Mesenchymal stem cell (in vitro differentiated cells and primary cell): Measurements from ENCODE around the gene FAM169A.
A peak's percentile ranks its signal among the peaks of the same experiment; 100 is the strongest.

ENCODE experiments used
- DNase-seq: peaks from one replicate; pipeline ENCODE4 v3.0.0-alpha.2; 2013
- H2AFZ ChIP-seq: one replicate; pipeline ENCODE4 v1.6.1; 2013; ENCODE audit warnings: low read depth, mild to moderate bottlenecking, control low read depth, inconsistent platforms, low read length, moderate library complexity
- H2AK5ac ChIP-seq: 2 replicates; pipeline ENCODE4 v1.6.1; 2013; ENCODE audit warnings: low read length, moderate library complexity, mild to moderate bottlenecking, inconsistent platforms; ENCODE audit not compliant: severe bottlenecking
- H2BK120ac ChIP-seq: one replicate; pipeline ENCODE4 v1.6.1; 2013; ENCODE audit warnings: low read depth, mild to moderate bottlenecking, inconsistent platforms, low read length, moderate library complexity
- H2BK12ac ChIP-seq, 2 experiments: one replicate each; pipeline ENCODE4 v1.6.1; 2013; ENCODE audit warnings: inconsistent platforms in 2 of 2, low read length in 2 of 2, mild to moderate bottlenecking in 2 of 2, moderate library complexity in 2 of 2, control low read depth in 1 of 2
- H2BK15ac ChIP-seq: one replicate; pipeline ENCODE4 v1.6.1; 2013; ENCODE audit warnings: mild to moderate bottlenecking, low read depth, inconsistent platforms; ENCODE audit not compliant: poor library complexity, severe bottlenecking
- H2BK5ac ChIP-seq: 2 replicates; pipeline ENCODE4 v1.6.1; 2013; ENCODE audit warnings: low read depth, mild to moderate bottlenecking, low read length, control low read depth, inconsistent platforms; ENCODE audit not compliant: poor library complexity, severe bottlenecking
- H3K14ac ChIP-seq, 2 experiments: one replicate each; pipeline ENCODE4 v1.6.1; 2013; ENCODE audit warnings: inconsistent platforms in 2 of 2, low read length in 2 of 2, control low read depth in 1 of 2, mild to moderate bottlenecking in 1 of 2, moderate library complexity in 1 of 2
- H3K18ac ChIP-seq, 2 experiments: one replicate each; pipeline ENCODE4 v1.6.1; 2013; ENCODE audit warnings: inconsistent platforms in 2 of 2, low read length in 2 of 2, control low read depth in 1 of 2, low read depth in 1 of 2, mild to moderate bottlenecking in 1 of 2
- H3K23ac ChIP-seq, 2 experiments: one replicate each; pipeline ENCODE4 v1.6.1; 2013; ENCODE audit warnings: inconsistent platforms in 2 of 2, low read length in 2 of 2, mild to moderate bottlenecking in 2 of 2, moderate library complexity in 2 of 2, control low read depth in 1 of 2
- H3K27ac ChIP-seq: 2 replicates; pipeline ENCODE4 v1.5.1; 2013; ENCODE audit warnings: mild to moderate bottlenecking, moderate library complexity, low read length, control low read depth, inconsistent platforms; ENCODE audit not compliant: poor library complexity, severe bottlenecking
- H3K27me3 ChIP-seq, 2 experiments: 2 replicates each; pipeline versions ENCODE4 v1.6.1 to v1.7.0; 2013; ENCODE audit warnings: low read length in 2 of 2, mild to moderate bottlenecking in 2 of 2, moderate library complexity in 2 of 2, control low read depth in 1 of 2, inconsistent platforms in 1 of 2; ENCODE audit not compliant: control insufficient read depth in 1 of 2, insufficient read depth in 1 of 2
- H3K36me3 ChIP-seq, 2 experiments: 2 replicates each; pipeline versions ENCODE4 v1.6.1 to v1.7.0; 2013; ENCODE audit warnings: low read length in 2 of 2, control low read depth in 1 of 2, inconsistent platforms in 1 of 2, low read depth in 1 of 2, mild to moderate bottlenecking in 1 of 2; ENCODE audit not compliant: insufficient read depth in 2 of 2, control insufficient read depth in 1 of 2
- H3K4ac ChIP-seq, 2 experiments: one replicate each; pipeline ENCODE4 v1.6.1; 2013; ENCODE audit warnings: inconsistent platforms in 2 of 2, low read length in 2 of 2, mild to moderate bottlenecking in 2 of 2, moderate library complexity in 2 of 2, control low read depth in 1 of 2, low read depth in 1 of 2
- H3K4me1 ChIP-seq: 2 replicates; pipeline ENCODE4 v1.6.1; 2013; ENCODE audit warnings: low read depth, low read length, control low read depth; ENCODE audit not compliant: control insufficient read depth, insufficient read depth
- H3K4me2 ChIP-seq: 2 replicates; pipeline ENCODE4 v1.6.1; 2013; ENCODE audit warnings: low read length, mild to moderate bottlenecking, inconsistent platforms; ENCODE audit not compliant: poor library complexity, severe bottlenecking
- H3K4me3 ChIP-seq, 2 experiments: 2 replicates each; pipeline versions ENCODE4 v1.5.1 to v1.7.0; 2013; ENCODE audit warnings: low read length in 2 of 2, mild to moderate bottlenecking in 2 of 2, control low read depth in 1 of 2, low read depth in 1 of 2; ENCODE audit not compliant: insufficient read depth in 1 of 2
- H3K79me1 ChIP-seq: replicated peaks from 2 replicates; pipeline ENCODE4 v1.6.1; 2013; ENCODE audit warnings: mild to moderate bottlenecking, control low read depth, low read length, inconsistent platforms; ENCODE audit not compliant: poor library complexity, severe bottlenecking
- H3K9ac ChIP-seq: 2 replicates; pipeline ENCODE4 v1.7.0; 2013; ENCODE audit warnings: mild to moderate bottlenecking, low read length, moderate library complexity
- H3K9me3 ChIP-seq: 2 replicates; pipeline ENCODE4 v1.7.0; 2013; ENCODE audit warnings: mild to moderate bottlenecking, low read length; ENCODE audit not compliant: control insufficient read depth
- H4K8ac ChIP-seq: one replicate; pipeline ENCODE4 v1.6.1; 2013; ENCODE audit warnings: inconsistent platforms, mild to moderate bottlenecking, low read length, moderate library complexity
- H4K91ac ChIP-seq: one replicate; pipeline ENCODE4 v1.6.1; 2013; ENCODE audit warnings: mild to moderate bottlenecking, low read length, inconsistent platforms
- WGBS: methylation state at CpG from one replicate; pipeline ENCODE4 v1.1.7; 2013; ENCODE audit warnings: mixed read lengths; 5-methylcytosine and 5-hydroxymethylcytosine counted together

The FAM169A gene

DNA sequence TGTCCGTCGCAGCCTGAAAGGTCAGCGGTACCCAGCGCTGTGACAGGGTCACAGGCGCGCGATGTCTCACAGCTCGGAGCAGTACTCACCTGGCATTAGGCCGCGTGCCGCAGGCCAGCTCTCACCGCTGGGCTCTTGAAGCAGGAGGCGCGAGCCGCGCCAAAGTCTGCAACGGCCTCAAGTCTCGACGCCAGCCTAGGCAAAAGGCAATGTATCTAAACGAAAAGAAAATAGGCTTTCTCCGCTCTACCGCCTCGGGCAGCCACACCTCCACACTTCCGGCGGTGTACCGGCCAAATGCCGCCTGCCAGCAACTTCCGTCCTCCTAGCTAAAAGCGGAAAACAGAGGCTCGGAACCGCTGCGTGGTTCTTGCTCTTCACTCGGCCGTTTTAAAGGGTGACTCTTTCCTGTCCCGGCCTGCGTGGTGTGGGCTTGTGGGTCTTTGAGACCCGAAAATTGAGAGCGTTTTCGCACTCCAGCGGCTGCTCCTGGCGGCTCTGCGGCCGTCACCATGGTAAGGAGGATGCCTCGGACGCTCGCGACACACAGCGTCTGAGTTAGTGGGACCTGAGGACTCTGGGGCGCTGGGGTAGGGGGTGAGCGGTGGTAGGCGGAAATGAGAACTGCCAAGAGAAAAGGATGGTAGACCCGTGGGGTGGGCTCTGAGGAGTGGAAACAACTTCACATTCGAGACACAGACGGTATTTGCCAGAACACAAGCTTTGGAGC is 99.2 kb downstream of the FAM169A start, which contains the start of the genes GFM2 and NSA2:
TSS of gene GFM2 (minus strand) at position 269 of the 730 bp plus-strand sequence. CDS start 3,375 bp downstream, outside the sequence.
TSS of gene NSA2 (plus strand) at position 401 of the 730 bp plus-strand sequence. CDS start at position 513, 112 bp downstream.
- Histone ChIP-seq H3K4me1 (peaks cover 9% of the 10 kb centered on the region), H3K79me1 (peaks cover 15% of the 10 kb centered on the region), H4K8ac (peak within 1 kb of the TSS; percentile 98), H3K9ac (peak within 1 kb of the TSS; percentile 93), H3K36me3 (peaks cover 4 to 32% of the 10 kb centered on the region in 2 experiments), H2AFZ (peak within 1 kb of the TSS; percentile 97), H2BK15ac (peak within 1 kb of the TSS; percentile 78), H4K91ac (peak within 1 kb of the TSS; percentile 66), H3K4ac (peak within 1 kb of the TSS in 1 of 2 experiments; percentile 96), H3K27me3 (no peaks in the 10 kb centered on the region), H2BK120ac (no peak within 1 kb of the TSS), H3K4me2 (peak within 1 kb of the TSS; percentile 94), H3K23ac (peak within 1 kb of the TSS in 1 of 2 experiments; percentile 57), H3K4me3 (peak within 1 kb of the TSS; percentile 95 to 98), H3K9me3 (no peaks in the 10 kb centered on the region), H3K27ac (peak within 1 kb of the TSS; percentile 68), H2AK5ac (peak within 1 kb of the TSS; percentile 16), H3K18ac (peak within 1 kb of the TSS; percentile 79 to 95), H2BK5ac (no peak within 1 kb of the TSS), H2BK12ac (peak within 1 kb of the TSS in 1 of 2 experiments; percentile 10), H3K14ac (peak within 1 kb of the TSS in 1 of 2 experiments; percentile 98)
- under 1% methylated on average over 53 of the region's 54 CpGs for WGBS
- peak; percentile 97 for DNase-seq

DNA sequence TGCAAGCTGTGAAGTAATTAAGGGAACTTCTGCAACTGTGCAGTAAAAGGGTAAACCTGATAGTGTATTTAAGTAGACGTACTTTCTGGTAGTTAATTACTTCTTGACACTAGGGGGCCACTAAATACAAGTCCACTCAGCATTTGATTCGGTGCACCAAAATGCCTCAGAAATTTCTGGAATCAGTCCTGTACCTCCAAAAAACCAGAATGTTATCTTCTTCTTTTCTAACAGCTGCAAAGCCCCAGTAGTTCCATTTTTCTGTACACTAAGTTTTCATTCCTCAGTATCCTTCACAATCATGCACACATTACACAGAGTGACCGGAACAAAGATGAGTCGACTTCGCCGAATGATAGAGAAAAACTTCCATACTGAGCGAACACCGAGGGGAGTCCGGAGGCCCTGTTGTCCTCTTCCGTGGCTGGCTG is 99.8 kb downstream of the FAM169A start:
- peak; percentile 75 for DNase-seq
- WGBS = 4% methylated on average over 10 of the region's 10 CpGs
- no peak overlapping the region for H4K91ac ChIP-seq
- no peak overlapping the region for H2BK120ac ChIP-seq
- H3K4me1 ChIP-seq = peaks cover 9% of the 10 kb centered on the region
- peak overlapping the region; percentile 46 for H3K27ac ChIP-seq
- no peaks in the 10 kb centered on the region for H3K27me3 ChIP-seq
- H3K9me3 ChIP-seq = no peaks in the 10 kb centered on the region
- no peak overlapping the region for H2AK5ac ChIP-seq
- peak overlapping the region; percentile 93 for H3K9ac ChIP-seq
- H3K4me2 ChIP-seq = peak overlapping the region; percentile 82
- H2BK15ac ChIP-seq = no peak overlapping the region
- H3K4me3 ChIP-seq = peak overlapping the region; percentile 83 to 98
- H3K4ac ChIP-seq = peak overlapping the region in 1 of 2 experiments; percentile 96
- peak overlapping the region in 1 of 2 experiments; percentile 98 for H3K14ac ChIP-seq
- peaks cover 4 to 34% of the 10 kb centered on the region in 2 experiments for H3K36me3 ChIP-seq
- peak overlapping the region; percentile 97 for H2AFZ ChIP-seq
- H2BK5ac ChIP-seq = no peak overlapping the region
- no peak overlapping the region for H4K8ac ChIP-seq
- H3K79me1 ChIP-seq = peaks cover 19% of the 10 kb centered on the region
- peak overlapping the region in 1 of 2 experiments; percentile 95 for H3K18ac ChIP-seq
- peak overlapping the region in 1 of 2 experiments; percentile 10 for H2BK12ac ChIP-seq
- H3K23ac ChIP-seq = peak overlapping the region in 1 of 2 experiments; percentile 57

DNA sequence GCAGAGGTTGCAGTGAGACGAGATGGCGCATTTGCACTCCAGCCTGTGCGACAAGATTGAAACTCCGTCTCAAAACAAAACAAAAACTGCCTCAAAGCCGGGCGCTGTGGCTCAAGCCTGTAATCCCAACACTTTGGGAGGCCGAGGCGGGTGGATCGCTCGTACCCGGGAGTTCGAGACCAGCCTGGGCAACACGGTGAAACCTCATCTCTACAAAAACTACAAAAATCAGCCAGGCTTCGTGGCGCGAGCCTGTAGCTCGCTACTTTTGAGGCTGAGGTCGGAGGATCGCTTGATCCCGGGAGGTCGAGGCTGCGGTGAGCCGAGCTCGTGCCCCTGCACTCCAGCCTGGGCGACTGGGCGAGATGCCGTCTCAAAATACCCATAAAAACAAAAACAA is 100.3 kb downstream of the FAM169A start:
- Histone ChIP-seq H4K8ac (no peak overlapping the region), H2BK120ac (no peak overlapping the region), H3K9me3 (no peaks in the 10 kb centered on the region), H3K4me3 (peak overlapping the region in 1 of 2 experiments; percentile 98), H3K27me3 (no peaks in the 10 kb centered on the region), H2BK5ac (no peak overlapping the region), H2AFZ (no peak overlapping the region), H2BK12ac (no peak overlapping the region), H3K14ac (no peak overlapping the region), H3K4ac (no peak overlapping the region), H3K36me3 (peaks cover 4 to 34% of the 10 kb centered on the region in 2 experiments), H3K18ac (no peak overlapping the region), H3K23ac (no peak overlapping the region), H3K9ac (peak overlapping the region; percentile 93), H2BK15ac (no peak overlapping the region), H3K27ac (no peak overlapping the region), H2AK5ac (no peak overlapping the region), H3K4me1 (peaks cover 9% of the 10 kb centered on the region), H3K79me1 (peaks cover 21% of the 10 kb centered on the region), H4K91ac (no peak overlapping the region), H3K4me2 (peak overlapping the region; percentile 82)
- DNase-seq = no peak
- 94% methylated on average over 24 of the region's 27 CpGs for WGBS

DNA sequence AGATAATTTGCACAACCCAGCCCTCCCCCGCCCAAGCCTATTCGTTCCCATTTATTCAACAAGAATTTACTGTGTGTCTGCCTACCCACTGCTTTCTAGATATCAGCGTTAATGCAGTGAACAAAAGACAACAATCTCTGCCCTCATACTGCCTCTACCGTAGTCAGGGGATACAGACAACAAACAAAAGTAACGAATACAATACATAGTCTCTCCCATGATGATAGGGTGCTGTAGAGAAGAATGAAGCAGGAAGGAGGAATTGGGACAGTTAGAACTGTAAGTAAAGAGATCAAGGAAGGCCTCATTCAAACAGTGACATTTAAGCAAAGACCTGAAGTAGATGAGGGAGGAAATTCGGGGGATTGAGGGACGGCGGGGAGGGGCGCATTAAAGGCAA is 101.0 kb downstream of the FAM169A start:
- Histone ChIP-seq H3K23ac (no peak overlapping the region), H3K9me3 (no peaks in the 10 kb centered on the region), H2BK120ac (no peak overlapping the region), H3K27me3 (no peaks in the 10 kb centered on the region), H3K18ac (no peak overlapping the region), H4K91ac (no peak overlapping the region), H2AK5ac (peak overlapping the region; percentile 36), H2AFZ (no peak overlapping the region), H3K79me1 (peaks cover 23% of the 10 kb centered on the region), H2BK12ac (no peak overlapping the region), H2BK5ac (no peak overlapping the region), H3K4me3 (peak overlapping the region in 1 of 2 experiments; percentile 98), H3K27ac (no peak overlapping the region), H3K36me3 (peaks cover 4 to 33% of the 10 kb centered on the region in 2 experiments), H2BK15ac (no peak overlapping the region), H3K9ac (peak overlapping the region; percentile 93), H3K14ac (no peak overlapping the region), H3K4me1 (peaks cover 9% of the 10 kb centered on the region), H3K4me2 (peak overlapping the region; percentile 34), H3K4ac (no peak overlapping the region), H4K8ac (no peak overlapping the region)
- 98% methylated on average over 4 of the region's 9 CpGs for WGBS
- DNase-seq = peak; percentile 44
